GM19239 (cell line): Measurements from ENCODE around the gene RASAL2.
"Not testable (repeated sequence)": the region's sequence is repeated elsewhere in the genome, so short reads cannot be mapped to it uniquely, and the experiment has no call there.

ENCODE experiments used
- DNase-seq: peaks from one replicate; pipeline ENCODE4 v3.0.0; 2011; ENCODE audit warnings: low spot score; ENCODE audit not compliant: insufficient read length
- FAIRE-seq: peaks from 2 replicates; lab custom pipeline; 2011; peaks lifted over from hg19 to GRCh38; lab: Jason Lieb, UNC

RASAL2 gene

GRCh38 chr1:178109348-178110143 lies 15.6 kb downstream of the RASAL2 start:
- FAIRE-seq (no peak), DNase-seq (no peak)

DNA sequence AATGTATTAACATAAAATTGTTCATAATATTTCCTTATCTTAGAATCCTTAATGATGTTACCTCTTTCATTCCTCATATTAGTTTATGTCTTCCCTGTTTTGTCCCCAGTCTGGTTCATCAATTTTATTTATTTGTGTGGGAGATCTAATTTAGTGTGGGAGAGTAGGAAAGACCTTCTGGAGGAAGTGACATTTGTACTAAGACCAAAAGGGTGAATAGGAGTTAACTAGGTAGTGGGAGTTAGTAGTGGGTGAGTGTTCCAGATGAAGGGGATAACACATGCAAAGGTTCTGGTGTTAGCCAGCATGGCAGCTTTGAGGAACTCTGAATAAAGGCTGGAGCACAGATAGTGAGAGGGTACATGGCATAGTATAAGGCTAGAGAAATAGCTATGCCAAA lies 21.4 kb downstream of the RASAL2 start:
- DNase-seq, result no peak
- no peak for FAIRE-seq

GRCh38 chr1:178118524-178118923 lies 24.6 kb downstream of the RASAL2 start:
- DNase-seq, result no peak
- no peak for FAIRE-seq

DNA sequence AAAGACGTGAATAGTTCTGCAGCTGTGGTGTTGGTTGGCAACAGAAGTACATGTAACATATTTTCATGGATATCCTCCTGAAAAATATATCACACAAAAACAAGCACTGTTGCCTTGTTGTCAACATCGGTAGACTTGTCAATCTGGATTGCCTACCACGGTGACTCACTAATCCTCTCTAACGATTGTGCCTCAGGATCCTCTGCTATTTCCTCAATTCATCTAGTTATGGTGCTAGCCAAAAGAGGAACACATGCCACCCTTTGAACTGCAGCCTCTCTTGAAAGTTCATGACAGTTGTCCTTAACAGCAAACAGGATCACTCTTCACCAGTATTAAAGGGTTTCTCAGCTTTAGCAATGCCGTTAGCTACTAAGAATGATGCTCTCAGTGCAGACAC lies 25.7 kb downstream of the RASAL2 start:
- FAIRE-seq (no peak), DNase-seq (no peak)

- no peak for FAIRE-seq
- no peak for DNase-seq
Measured at GRCh38 chr1:178120088-178120487, 26.2 kb downstream of the RASAL2 start.

DNA sequence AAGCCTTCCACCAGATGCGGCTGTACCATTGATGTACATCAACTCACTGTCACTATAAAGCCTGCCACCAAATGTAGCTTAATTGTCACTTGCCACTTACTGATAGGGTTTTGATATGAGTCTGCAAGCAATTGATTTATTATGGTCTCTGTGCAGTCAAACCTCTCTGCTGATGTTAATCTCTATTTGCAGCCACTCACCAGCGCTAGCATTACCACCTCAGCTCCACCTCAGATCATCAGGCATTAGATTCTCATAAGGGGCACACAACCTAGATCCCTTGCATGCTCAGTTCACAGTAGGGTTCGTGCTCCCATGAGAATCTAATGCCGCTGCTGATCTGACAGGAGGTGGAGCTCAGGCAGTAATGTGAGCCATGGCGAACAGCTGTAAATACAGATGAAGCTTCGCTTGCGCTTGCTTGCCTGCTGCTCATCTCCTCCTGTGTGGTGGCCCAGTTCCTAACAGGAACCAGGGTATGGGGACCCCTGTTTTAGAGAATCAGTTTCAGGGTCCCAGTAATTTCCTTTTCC lies 26.7 kb downstream of the RASAL2 start:
- DNase-seq, FAIRE-seq: not testable (repeated sequence)

- DNase-seq (no peak), FAIRE-seq (no peak)
Measured at GRCh38 chr1:178121883-178122282, 28.0 kb downstream of the RASAL2 start.

DNA sequence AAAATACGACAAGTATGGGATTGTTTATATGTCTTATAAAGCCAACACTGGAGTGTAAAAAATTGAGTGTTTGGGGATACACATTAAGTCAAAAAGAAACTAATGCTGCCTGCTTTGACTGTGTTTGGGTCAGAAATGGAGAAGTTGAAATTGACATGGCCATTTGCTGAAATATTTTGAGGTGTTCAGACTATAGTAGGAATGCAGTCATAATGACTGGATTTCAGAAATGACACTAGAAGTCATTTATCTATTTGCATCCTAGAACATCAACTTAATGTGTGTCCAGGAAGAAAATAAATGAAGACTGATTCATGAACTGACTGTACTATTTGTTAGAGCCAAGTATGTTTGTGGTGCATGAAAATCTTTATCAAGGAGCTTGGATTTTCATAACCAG lies 28.4 kb downstream of the RASAL2 start:
- FAIRE-seq (no peak), DNase-seq (no peak)

DNA sequence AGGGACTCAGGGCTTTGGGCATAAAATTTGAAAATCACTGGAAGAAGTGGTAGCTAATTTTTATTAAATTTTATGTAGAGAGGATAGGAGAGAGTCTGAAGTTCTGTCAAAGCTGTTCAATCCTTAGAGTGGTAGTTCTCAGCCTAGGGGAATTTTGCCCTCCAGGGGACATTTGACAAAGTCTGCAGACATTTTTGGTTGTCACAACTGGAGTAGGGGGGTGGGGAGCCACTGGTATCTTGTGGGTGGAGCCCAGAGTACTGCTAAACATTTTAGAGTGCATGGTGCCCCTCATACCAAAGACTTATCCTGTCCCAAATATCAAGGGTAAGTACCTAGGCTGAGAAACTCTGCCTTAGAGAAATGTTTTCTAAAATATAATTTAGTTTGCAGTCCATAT lies 30.2 kb downstream of the RASAL2 start:
- DNase-seq (no peak), FAIRE-seq (no peak)

- DNase-seq (no peak), FAIRE-seq (no peak)
Measured at GRCh38 chr1:178126261-178126660, 32.4 kb downstream of the RASAL2 start.

DNA sequence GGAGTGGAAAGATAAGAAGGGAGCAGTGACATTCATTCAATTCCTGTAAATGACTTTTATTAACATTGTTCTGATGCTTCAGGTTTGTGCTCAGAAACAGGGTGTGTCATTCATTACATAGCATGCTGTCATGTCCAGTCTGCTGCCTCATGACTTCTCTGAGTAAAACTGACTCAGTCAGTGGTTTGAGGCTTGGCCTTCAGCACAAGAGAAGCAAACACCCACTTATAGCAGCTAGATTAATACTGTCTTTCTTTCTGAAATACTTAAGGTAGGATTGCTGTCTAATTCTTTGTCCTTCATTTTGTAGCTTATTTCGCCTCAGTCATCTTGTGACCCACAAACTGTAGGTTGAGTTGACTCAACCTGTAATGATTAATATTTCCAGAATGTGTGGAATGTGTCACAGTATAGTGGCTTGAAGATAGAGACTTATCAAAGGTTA lies 32.9 kb downstream of the RASAL2 start:
- DNase-seq, result no peak
- FAIRE-seq, result no peak

- DNase-seq (no peak), FAIRE-seq (no peak)
Measured at GRCh38 chr1:178127482-178128191, 33.7 kb downstream of the RASAL2 start.

DNA sequence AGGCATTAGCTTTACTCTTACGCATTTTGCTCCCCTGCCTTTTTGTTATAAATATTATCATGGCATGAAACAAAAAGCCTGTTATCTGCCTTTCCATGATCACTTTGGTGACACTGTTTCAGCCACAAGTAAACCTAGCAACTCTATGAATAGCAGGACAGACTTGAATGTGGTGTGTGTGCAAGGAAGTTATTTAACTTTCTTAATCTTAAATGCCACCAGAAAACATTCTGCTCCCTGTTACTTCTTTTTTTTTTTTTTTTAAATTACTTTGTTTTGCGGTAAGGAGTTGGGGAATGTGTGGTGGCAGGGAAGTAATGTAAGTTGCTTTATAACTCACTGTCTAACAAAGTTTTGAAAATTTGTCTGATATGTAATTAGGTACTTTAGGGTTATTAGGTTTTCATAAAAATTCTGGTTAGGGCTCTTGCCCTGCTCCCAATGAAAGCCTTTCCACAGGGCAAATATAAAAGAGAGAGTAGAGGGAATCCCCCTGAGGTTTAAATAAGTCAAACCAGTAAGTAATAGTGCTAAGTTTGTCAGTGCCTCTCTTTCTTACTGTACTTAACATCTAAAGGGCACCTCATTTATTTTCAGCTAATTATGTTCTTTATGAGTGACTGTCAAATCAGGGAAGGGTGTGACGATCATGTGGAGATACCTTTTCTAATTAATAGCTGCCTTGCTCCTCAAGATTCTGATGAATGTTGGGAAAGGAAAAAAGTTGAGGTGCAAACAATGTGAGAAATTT lies 39.5 kb downstream of the RASAL2 start:
- no peak for FAIRE-seq
- DNase-seq, result no peak

GRCh38 chr1:178134061-178134460 lies 40.2 kb downstream of the RASAL2 start:
- FAIRE-seq (no peak), DNase-seq (no peak)

DNA sequence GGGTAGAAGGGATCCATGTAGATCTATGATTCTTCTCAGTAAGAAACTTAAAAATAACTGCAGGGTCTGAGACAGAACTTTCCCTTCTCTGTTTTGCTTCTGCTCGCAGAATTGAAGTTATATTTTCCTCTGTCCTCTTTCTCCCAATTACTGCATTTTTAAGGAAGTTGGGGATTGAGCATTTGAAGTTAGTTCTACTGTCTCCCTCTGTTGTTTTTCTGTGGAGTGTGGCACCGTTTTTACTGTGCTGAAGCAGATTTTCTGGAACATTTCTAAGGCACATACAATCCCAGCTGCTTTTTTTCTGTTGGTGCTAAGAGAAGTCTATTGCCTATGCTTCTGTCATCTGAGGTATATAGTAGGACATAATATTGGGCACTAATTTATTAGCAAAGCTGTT lies 43.3 kb downstream of the RASAL2 start:
- no peak for FAIRE-seq
- no peak for DNase-seq

DNA sequence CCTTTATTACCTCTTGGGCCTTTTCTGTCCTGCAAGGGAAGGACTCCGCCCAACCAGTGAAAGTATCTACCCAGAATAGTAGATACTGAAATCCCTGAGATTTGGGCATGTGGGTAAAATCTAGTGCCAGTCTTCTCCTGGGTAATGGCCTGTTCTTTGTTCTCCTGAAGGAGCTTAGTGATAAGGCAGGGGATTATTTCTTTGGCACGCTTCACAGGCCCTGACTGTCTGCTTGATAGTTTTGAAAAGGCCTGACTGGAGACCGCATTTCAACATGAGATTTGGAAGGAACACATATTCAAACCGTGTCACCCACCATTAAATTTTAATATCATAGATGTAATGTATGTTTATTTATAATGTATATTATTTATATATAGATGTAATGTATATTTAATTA lies 48.9 kb downstream of the RASAL2 start:
- no peak for FAIRE-seq
- no peak for DNase-seq

DNA sequence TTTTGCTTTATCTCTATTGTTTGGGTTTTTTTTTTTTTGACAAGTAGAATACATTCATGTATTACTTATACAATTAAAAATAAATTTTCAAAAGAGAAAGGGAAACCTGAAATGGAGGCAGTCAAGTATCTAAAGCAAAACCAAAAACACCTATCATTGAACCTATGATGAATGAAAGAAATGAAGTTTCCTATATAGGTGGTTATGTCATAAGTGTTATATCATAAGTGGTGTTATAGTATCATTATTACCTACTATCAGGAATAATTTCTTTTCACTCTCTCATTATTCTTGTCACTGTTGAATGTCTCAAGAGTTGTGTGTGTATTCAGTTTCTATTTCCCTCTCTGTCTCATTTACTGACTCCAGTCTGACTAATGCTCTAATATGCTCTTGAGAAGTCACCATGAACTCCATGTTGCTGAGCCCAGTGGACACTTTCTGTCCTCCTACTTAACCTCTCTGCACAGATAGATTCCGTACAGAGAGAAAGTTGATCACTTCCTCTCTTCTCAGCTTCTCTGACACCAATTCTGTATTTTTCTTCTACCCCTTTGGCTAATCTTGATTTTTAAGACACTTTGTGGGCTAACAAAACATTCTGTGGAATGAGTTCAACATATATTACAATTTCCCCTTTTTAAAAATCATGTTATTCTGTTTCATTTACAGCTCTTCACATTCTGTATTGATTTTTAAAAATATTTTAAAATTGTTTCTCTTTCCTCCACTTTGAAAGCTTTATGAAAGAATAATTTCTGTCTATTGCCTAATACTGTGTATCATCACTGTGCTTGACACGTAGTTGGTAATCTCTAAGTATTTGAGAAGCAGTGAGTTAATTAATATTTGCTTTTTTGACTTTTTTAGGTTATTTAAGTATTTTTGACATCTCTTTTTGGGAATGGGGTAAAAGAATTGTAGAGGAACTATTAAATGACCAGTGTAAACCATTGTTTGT lies 50.1 kb downstream of the RASAL2 start:
- FAIRE-seq, result no peak
- no peak for DNase-seq

DNA sequence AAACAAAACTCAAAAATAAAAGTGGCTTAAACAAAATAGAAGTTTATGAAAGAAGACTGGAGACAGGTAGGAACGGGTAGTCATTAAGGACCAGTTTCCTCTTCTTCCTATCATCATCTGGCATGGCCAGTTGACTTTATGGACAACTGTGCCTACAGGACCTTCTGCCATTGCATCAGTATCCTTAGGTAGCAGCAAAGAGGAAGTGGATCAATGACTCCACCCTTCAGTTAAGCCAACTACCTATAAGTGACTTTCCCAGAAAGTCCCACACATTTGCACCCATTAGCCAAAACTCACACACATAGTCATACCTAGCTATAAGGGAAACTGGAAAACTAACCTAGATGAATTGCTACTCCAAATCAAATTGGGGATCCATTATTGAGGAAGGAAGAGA lies 51.7 kb downstream of the RASAL2 start:
- no peak for FAIRE-seq
- no peak for DNase-seq

DNA sequence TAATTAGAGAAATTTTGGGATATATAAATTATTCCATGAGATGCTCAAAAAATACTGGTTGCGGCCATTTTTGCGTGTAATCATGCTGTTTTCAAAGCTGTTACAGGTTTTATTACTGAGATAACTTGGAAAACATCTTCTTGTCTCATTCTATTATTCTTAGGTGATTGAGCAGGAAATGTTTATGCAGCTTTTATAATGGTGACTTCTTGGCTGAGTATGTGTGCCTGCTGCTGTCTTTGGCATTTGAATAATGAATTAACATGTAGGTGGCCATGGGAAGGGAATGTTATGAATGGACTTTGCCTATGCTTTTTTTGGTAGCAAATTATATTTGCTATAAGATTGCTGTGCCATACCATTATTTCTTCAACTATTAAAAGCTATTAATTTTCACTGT lies 52.5 kb downstream of the RASAL2 start:
- no peak for FAIRE-seq
- DNase-seq, result no peak

GRCh38 chr1:178150610-178151009 lies 56.7 kb downstream of the RASAL2 start:
- FAIRE-seq (no peak), DNase-seq (no peak)
